SK-MEL-5 (cell line): ENCODE measurements around the gene AKAP8L. TPM values are rescaled to one million over a fixed set of nuclear protein-coding genes. Genes with fewer than 3 reads are reported as not detected.

Experiments
- DNase-seq: peaks from one replicate; pipeline ENCODE4 v3.0.0-alpha.2; 2016; ENCODE audit warnings: low read depth, low spot score
- in situ Hi-C: cut with HindIII; loops from 2 replicates; pipeline ENCODE4 v1.10.0; 2016; ENCODE audit warnings: low sequenced_read_pairs, high pct_unique_total_duplicates, low pct_unique_long_range_greater_than_20kb
- total RNA-seq: library from RNA; depleted of rRNA; stranded (reverse); fragments of >200 nt; shearing (Covaris generic); gene quantifications from 2 replicates; pipeline ENCODE4 v1.2.3, GENCODE V29; 2014

AKAP8L gene
- total RNA-seq, 1 experiment from 2014 or later, result 41.1 TPM

- in situ Hi-C loops, result no loop called here
- DNase-seq, result no peak
Measured at GRCh38 chr19:15450528-15450890, 31.7 kb upstream of the AKAP8L start.

- in situ Hi-C loops, result no loop called here
- DNase-seq, result peak; percentile 71
Measured at GRCh38 chr19:15449620-15450527, 31.1 kb upstream of the AKAP8L start, which contains the start of gene WIZ. TSS of gene WIZ (minus strand) at chr19:15449956. CDS start at chr19:15448307, 1,649 bp downstream.

GRCh38 chr19:15448778-15449619 lies 30.2 kb upstream of the AKAP8L start:
- DNase-seq, result peak; percentile 28
- in situ Hi-C loops, result no loop called here

- no peak for DNase-seq
- in situ Hi-C loops, result no loop called here
Measured at GRCh38 chr19:15448044-15448777, 29.4 kb upstream of the AKAP8L start.

- in situ Hi-C loops, result no loop called here
- no peak for DNase-seq
Measured at GRCh38 chr19:15447057-15447456, 28.3 kb upstream of the AKAP8L start.

- in situ Hi-C loops, result no loop called here
Measured at GRCh38 chr19:15445807-15446376, 27.1 kb upstream of the AKAP8L start.

GRCh38 chr19:15445227-15445605 lies 26.4 kb upstream of the AKAP8L start:
- in situ Hi-C loops, result no loop called here
- DNase-seq, result no peak

More at GRCh38 chr19:15445807-15446376, 27.1 kb upstream of the AKAP8L start:
- DNase-seq, result no peak

GRCh38 chr19:15444505-15445226 lies 25.9 kb upstream of the AKAP8L start:
- no peak for DNase-seq
- in situ Hi-C loops, result no loop called here

- no peak for DNase-seq
- in situ Hi-C loops, result no loop called here
Measured at GRCh38 chr19:15443838-15444237, 25.1 kb upstream of the AKAP8L start.

GRCh38 chr19:15443325-15443724 lies 24.5 kb upstream of the AKAP8L start:
- in situ Hi-C loops, result no loop called here
- no peak for DNase-seq

GRCh38 chr19:15442142-15442920 lies 23.5 kb upstream of the AKAP8L start:
- no peak for DNase-seq
- in situ Hi-C loops, result no loop called here

GRCh38 chr19:15441317-15441716 lies 22.5 kb upstream of the AKAP8L start:
- in situ Hi-C loops, result no loop called here
- no peak for DNase-seq

GRCh38 chr19:15439821-15440641 lies 21.2 kb upstream of the AKAP8L start:
- in situ Hi-C loops, result no loop called here
- DNase-seq, result no peak

- in situ Hi-C loops, result no loop called here
- no peak for DNase-seq
Measured at GRCh38 chr19:15439078-15439799, 20.5 kb upstream of the AKAP8L start.

GRCh38 chr19:15438577-15438976 lies 19.8 kb upstream of the AKAP8L start:
- DNase-seq, result no peak
- in situ Hi-C loops, result no loop called here
